Measurements from ENCODE around the gene FAM193A. TPM values are rescaled to one million over a fixed set of nuclear protein-coding genes. Genes with fewer than 3 reads are reported as not detected.

Gene FAM193A
- total and polyA plus RNA-seq, 2 experiments from 2014 or later = 12.0 to 22.9 TPM

- Histone ChIP-seq H3K4me3 (no peak overlapping the region), H3K4me1 (ENCODE audit: insufficient read depth) (no peaks in the 10 kb centered on the region), H3K27ac (ENCODE audit: low read depth) (no peak overlapping the region), H3K36me3 (ENCODE audit: insufficient read depth) (peaks cover 52% of the 10 kb centered on the region), H3K27me3 (ENCODE audit: insufficient read depth) (no peaks in the 10 kb centered on the region), H3F3A (replicated peaks; ENCODE audit: low read depth) (peaks cover 25% of the 10 kb centered on the region), H2AFZ (no peak overlapping the region), H3K79me2 (replicated peaks; ENCODE audit: insufficient read depth) (peaks cover 91% of the 10 kb centered on the region), H4K20me1 (replicated peaks; ENCODE audit: insufficient read depth) (peaks cover 61% of the 10 kb centered on the region), H3K4me2 (no peak overlapping the region), H3K9me2 (ENCODE audit: insufficient read depth) (no peaks in the 10 kb centered on the region)
- Mint-ChIP-seq H3K27me3 (ENCODE audit: insufficient read depth, low read depth, poor library complexity) (peaks cover 1% of the 10 kb centered on the region), H3K27ac (no peak overlapping the region), H3K4me1 (peaks cover 7% of the 10 kb centered on the region; the same call in 2 of the 3 replicates), H3K4me3 (no peak overlapping the region), H3K9me3 (no peaks in the 10 kb centered on the region), H3K36me3 (ENCODE audit: low read depth) (peaks cover 84% of the 10 kb centered on the region)
- DNase-seq (ENCODE audit: low spot score) (no peak), ATAC-seq (no peak)
- no peak for TF ChIP-seq POLR2AphosphoS5 (IDR thresholded peaks at IDR 0.05; ENCODE audit: low read depth)
- no peak for TF ChIP-seq CREB1 (CRISPR knock-in tag; IDR thresholded peaks at IDR 0.05; ENCODE audit: low read depth)
- TF ChIP-seq ZNF462 (CRISPR knock-in tag; IDR thresholded peaks at IDR 0.05) = no peak
- no peak for TF ChIP-seq CTCF (conservative IDR thresholded peaks at IDR 0.05; ENCODE audit: low read depth in 2 of 2)
- no peak for TF ChIP-seq STAT1 (IDR thresholded peaks at IDR 0.05; ENCODE audit: unreplicated experiment)
- no peak for TF ChIP-seq EZH2 (IDR thresholded peaks at IDR 0.05; ENCODE audit: low read depth, unreplicated experiment)
- TF ChIP-seq EZH2phosphoT487 (IDR thresholded peaks at IDR 0.05; ENCODE audit: unreplicated experiment) = no peak
Observed at GRCh38 chr4:2492970-2493369, 43.5 kb upstream of the FAM193A start.
